ENCODE results near the gene MBD3L1. TPM values are rescaled to one million over a fixed set of nuclear protein-coding genes. Genes with fewer than 3 reads are reported as not detected.

Gene MBD3L1
- total and polyA plus RNA-seq, 2 of the 4 experiments (the other 2 are of a cell fraction): not detected

DNA sequence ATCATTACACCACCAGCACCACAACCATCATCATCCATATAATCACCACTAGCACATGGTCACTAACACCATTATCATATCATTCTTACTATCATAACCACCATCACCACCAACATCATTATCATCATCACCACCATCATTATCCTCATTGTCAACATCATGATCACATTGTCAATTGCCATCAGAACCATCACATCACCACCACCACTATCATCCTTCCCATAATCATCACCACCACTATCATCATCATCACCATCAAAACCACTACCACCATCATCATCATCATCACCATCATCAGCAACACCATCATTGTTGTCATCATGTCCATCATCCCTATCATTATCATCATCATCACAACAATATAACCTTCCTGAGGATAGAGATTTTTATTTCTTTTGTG lies 58.1 kb downstream of the MBD3L1 start:
- Histone ChIP-seq H4K91ac (ENCODE audit: insufficient read depth, low read depth, low read length) (no peak overlapping the region), H3K4me1 (ENCODE audit: control insufficient read depth, insufficient read depth, low read length) (no peaks in the 10 kb centered on the region), H2BK20ac (ENCODE audit: low read depth, low read length) (no peak overlapping the region), H2BK5ac (ENCODE audit: low read depth, low read length, poor library complexity, severe bottlenecking) (no peak overlapping the region), H3K9me1 (ENCODE audit: insufficient read depth, low read length) (no peaks in the 10 kb centered on the region), H3K4me2 (ENCODE audit: low read depth, low read length) (no peak overlapping the region), H2BK15ac (ENCODE audit: low read depth, low read length) (no peak overlapping the region), H3K23ac (ENCODE audit: low read depth, low read length) (no peak overlapping the region), H3K27me3 (ENCODE audit: control insufficient read depth, insufficient read depth, low read length) (no peaks in the 10 kb centered on the region), H4K8ac (ENCODE audit: low read depth in 2 of 2, low read length in 2 of 2) (no peak overlapping the region), H3K9me3 (ENCODE audit: control insufficient read depth, insufficient read depth, low read length) (peaks cover 43% of the 10 kb centered on the region), H3K9ac (ENCODE audit: low read depth, low read length) (no peak overlapping the region), H3K4me3 (ENCODE audit: insufficient read depth, low read depth, low read length) (no peak overlapping the region), H3K18ac (ENCODE audit: low read depth, low read length) (no peak overlapping the region), H2AK5ac (ENCODE audit: low read depth, low read length) (no peak overlapping the region), H3K56ac (ENCODE audit: extremely low read depth, insufficient read depth, low read length) (no peak overlapping the region), H2AFZ (replicated peaks; ENCODE audit: low read length, poor library complexity) (no peak overlapping the region), H4K20me1 (ENCODE audit: insufficient read depth, low read length) (no peaks in the 10 kb centered on the region), H3K36me3 (ENCODE audit: control insufficient read depth, insufficient read depth, low read length) (no peaks in the 10 kb centered on the region), H3K14ac (replicated peaks; ENCODE audit: low read depth, low read length) (no peak overlapping the region), H2AK9ac (replicated peaks; ENCODE audit: low read depth, low read length, poor library complexity) (no peak overlapping the region), H4K5ac (ENCODE audit: low read depth, low read length) (no peak overlapping the region), H3K79me1 (ENCODE audit: low read depth in 1 of 2, low read length in 2 of 2) (no peaks in the 10 kb centered on the region), H2BK120ac (ENCODE audit: low read depth, low read length) (no peak overlapping the region), H3K4ac (ENCODE audit: low read depth, low read length) (no peak overlapping the region), H3K27ac (ENCODE audit: insufficient read depth, low read length) (no peak overlapping the region)
- TF ChIP-seq, protein P1, sequence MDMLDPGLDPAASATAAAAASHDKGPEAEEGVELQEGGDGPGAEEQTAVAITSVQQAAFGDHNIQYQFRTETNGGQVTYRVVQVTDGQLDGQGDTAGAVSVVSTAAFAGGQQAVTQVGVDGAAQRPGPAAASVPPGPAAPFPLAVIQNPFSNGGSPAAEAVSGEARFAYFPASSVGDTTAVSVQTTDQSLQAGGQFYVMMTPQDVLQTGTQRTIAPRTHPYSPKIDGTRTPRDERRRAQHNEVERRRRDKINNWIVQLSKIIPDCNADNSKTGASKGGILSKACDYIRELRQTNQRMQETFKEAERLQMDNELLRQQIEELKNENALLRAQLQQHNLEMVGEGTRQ (IDR thresholded peaks at IDR 0.05; ENCODE audit: low read depth, low read length): no peak
- no peak for TF ChIP-seq POLR2A (IDR thresholded peaks at IDR 0.05; ENCODE audit: low read depth, low read length)
- TF ChIP-seq MXI1 (IDR thresholded peaks at IDR 0.05; ENCODE audit: borderline replicate concordance, low read depth, low read length): no peak
- no peak for TF ChIP-seq SMC3 (IDR thresholded peaks at IDR 0.05; ENCODE audit: low read depth, low read length)
- TF ChIP-seq RCOR1 (IDR thresholded peaks at IDR 0.05; ENCODE audit: insufficient replicate concordance, low read length): no peak
- no peak for TF ChIP-seq FOS (IDR thresholded peaks at IDR 0.05; ENCODE audit: low read depth, low read length)
- TF ChIP-seq RFX5 (IDR thresholded peaks at IDR 0.05; ENCODE audit: low read depth, low read length): no peak
- no peak for TF ChIP-seq BHLHE40 (IDR thresholded peaks at IDR 0.05; ENCODE audit: low read depth, low read length)
- TF ChIP-seq MAZ (IDR thresholded peaks at IDR 0.05; ENCODE audit: borderline replicate concordance, low read depth, low read length): no peak
- TF ChIP-seq CHD1 (IDR thresholded peaks at IDR 0.05; ENCODE audit: low read depth, low read length): no peak
- TF ChIP-seq MAFK (IDR thresholded peaks at IDR 0.05; ENCODE audit: low read depth, low read length): no peak
- TF ChIP-seq, protein P2, sequence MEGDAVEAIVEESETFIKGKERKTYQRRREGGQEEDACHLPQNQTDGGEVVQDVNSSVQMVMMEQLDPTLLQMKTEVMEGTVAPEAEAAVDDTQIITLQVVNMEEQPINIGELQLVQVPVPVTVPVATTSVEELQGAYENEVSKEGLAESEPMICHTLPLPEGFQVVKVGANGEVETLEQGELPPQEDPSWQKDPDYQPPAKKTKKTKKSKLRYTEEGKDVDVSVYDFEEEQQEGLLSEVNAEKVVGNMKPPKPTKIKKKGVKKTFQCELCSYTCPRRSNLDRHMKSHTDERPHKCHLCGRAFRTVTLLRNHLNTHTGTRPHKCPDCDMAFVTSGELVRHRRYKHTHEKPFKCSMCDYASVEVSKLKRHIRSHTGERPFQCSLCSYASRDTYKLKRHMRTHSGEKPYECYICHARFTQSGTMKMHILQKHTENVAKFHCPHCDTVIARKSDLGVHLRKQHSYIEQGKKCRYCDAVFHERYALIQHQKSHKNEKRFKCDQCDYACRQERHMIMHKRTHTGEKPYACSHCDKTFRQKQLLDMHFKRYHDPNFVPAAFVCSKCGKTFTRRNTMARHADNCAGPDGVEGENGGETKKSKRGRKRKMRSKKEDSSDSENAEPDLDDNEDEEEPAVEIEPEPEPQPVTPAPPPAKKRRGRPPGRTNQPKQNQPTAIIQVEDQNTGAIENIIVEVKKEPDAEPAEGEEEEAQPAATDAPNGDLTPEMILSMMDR (conservative IDR thresholded peaks at IDR 0.05; ENCODE audit: low read depth, low read length): no peak
- TF ChIP-seq CEBPB (IDR thresholded peaks at IDR 0.05; ENCODE audit: low read depth, low read length): no peak
- TF ChIP-seq ELK1 (IDR thresholded peaks at IDR 0.05; ENCODE audit: borderline replicate concordance, low read depth, low read length): no peak
- no peak for TF ChIP-seq RAD21 (IDR thresholded peaks at IDR 0.05; ENCODE audit: low read length)
- no peak for TF ChIP-seq NFE2L2 (IDR thresholded peaks at IDR 0.05; ENCODE audit: low read depth, low read length)
- CTCF ChIA-PET: no interaction called here
- no peak for DNase-seq
- dilution Hi-C loops (cut with HindIII; ENCODE audit: low sequenced_read_pairs, unreplicated experiment) (no loop called here), in situ Hi-C loops (cut with MboI; ENCODE audit: low sequenced_read_pairs) (no loop called here), intact Hi-C loops (cut with micrococcal nuclease) (no loop called here)
- no peak for ATAC-seq (ENCODE audit: low read depth)
- BruUV-seq (replicated peaks): no TSS peak
- POLR2A ChIA-PET (ENCODE audit: unreplicated experiment): no interaction called here
